ENCODE results near the gene LMX1B.
"Not testable (repeated sequence)": the region's sequence is repeated elsewhere in the genome, so short reads cannot be mapped to it uniquely, and the experiment has no call there.

LMX1B gene

DNA sequence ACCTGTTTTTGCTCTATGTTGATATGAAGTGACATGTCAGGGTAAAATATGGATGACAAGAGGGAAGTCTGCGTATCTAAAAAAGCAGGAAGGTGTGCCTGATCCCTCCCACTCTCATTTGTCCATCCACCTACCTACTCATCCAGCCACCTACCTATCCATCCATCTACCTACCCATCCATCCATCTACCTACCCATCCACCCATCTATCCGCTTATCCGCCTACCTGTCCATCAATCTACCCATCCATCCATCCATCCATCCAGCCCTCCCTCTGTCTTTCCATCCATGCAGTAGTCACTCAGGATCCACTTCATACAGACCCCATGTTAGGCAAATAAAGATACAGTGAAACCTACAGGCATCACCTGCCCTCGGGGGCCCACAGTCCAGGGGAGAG is 32.4 kb downstream of the LMX1B start:
- Histone ChIP-seq H3K9me3 (ENCODE audit: control insufficient read depth, insufficient read depth, low read length) (no peaks in the 10 kb centered on the region), H3K4me1 (ENCODE audit: control insufficient read depth, insufficient read depth, low read length) (no peaks in the 10 kb centered on the region), H3K36me3 (ENCODE audit: control insufficient read depth, insufficient read depth, low read length) (no peaks in the 10 kb centered on the region), H3K27me3 (ENCODE audit: control insufficient read depth, insufficient read depth, low read length) (no peaks in the 10 kb centered on the region), H3K27ac (ENCODE audit: low read length) (no peak overlapping the region), H3K4me3 (ENCODE audit: low read length) (no peak overlapping the region)
- no CpG with 5 or more reads among the region's 4 CpGs for WGBS (ENCODE audit: insufficient coverage, insufficient read length)
- DNase-seq (ENCODE audit: low read depth, low spot score): no peak

DNA sequence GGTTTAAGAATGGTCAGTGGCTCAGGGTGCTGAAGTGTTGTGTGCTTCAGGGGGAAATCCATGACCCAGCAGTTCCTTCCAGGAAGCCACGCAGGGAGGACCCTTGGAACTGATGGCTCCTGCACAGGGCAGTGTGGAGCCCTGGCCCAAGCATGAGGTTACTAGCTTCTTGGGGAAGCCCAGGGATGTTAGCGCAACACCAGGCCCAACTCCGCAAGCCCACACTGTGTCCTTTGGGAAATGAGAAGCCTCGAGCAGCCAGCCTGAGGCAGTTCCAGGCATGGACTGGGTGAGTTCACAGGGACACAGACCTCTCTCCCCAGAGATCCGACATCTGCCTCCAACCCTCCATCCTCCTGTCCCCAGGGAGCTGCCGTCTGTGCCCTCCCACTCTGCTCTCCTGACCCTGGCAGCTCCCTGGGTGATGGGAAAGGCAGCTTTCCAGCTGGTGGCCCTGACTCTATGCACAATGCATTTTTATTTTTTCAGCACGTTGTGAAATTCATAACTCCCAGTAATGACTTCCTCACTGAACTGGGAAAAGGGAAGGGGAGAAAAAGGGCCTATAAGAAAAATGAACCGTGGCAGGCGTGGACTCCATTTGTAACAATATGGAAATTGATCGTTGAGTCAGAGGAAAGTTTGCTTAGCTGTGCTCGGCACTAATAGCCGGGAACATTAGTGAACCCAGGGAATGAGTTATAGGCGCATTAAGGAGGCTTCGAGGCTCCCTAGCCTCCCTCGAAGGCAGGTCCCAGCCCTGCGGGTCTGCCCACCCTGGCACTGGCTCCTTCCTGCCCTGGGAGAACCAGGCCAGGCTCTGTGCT is 34.1 kb downstream of the LMX1B start:
- WGBS (ENCODE audit: insufficient coverage, insufficient read length): no CpG with 5 or more reads among the region's 16 CpGs
- no peaks in the 10 kb centered on the region for H3K9me3 ChIP-seq (ENCODE audit: control insufficient read depth, insufficient read depth, low read length)
- no peaks in the 10 kb centered on the region for H3K36me3 ChIP-seq (ENCODE audit: control insufficient read depth, insufficient read depth, low read length)
- no peak overlapping the region for H3K27ac ChIP-seq (ENCODE audit: low read length)
- H3K4me1 ChIP-seq (ENCODE audit: control insufficient read depth, insufficient read depth, low read length): peaks cover 5% of the 10 kb centered on the region; the same call in 1 of the 2 replicates
- DNase-seq (ENCODE audit: low read depth, low spot score): no peak
- H3K4me3 ChIP-seq (ENCODE audit: low read length): no peak overlapping the region
- no peaks in the 10 kb centered on the region for H3K27me3 ChIP-seq (ENCODE audit: control insufficient read depth, insufficient read depth, low read length)

DNA sequence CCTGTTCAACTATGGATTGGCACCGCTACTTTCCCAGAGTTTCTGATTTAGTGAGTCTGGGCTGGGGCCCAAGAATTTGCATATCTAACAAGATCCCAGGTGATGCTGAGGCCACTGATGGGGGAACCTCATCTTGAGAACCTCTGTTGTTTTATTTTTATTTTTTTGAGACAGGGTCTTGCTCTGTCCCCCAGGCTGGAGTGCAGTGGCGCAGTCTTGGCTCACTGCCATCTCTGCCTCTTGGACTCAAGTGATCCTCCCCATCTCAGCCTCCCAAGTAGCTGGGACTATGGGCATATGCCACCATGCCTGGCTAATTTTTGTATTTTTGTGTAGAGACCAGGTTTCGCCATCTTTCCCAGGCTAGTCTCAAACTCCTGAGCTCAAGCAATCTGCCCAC is 35.7 kb downstream of the LMX1B start:
- no peaks in the 10 kb centered on the region for H3K27me3 ChIP-seq (ENCODE audit: control insufficient read depth, insufficient read depth, low read length)
- no CpG with 5 or more reads among the region's 3 CpGs for WGBS (ENCODE audit: insufficient coverage, insufficient read length)
- H3K27ac ChIP-seq (ENCODE audit: low read length): no peak overlapping the region

DNA sequence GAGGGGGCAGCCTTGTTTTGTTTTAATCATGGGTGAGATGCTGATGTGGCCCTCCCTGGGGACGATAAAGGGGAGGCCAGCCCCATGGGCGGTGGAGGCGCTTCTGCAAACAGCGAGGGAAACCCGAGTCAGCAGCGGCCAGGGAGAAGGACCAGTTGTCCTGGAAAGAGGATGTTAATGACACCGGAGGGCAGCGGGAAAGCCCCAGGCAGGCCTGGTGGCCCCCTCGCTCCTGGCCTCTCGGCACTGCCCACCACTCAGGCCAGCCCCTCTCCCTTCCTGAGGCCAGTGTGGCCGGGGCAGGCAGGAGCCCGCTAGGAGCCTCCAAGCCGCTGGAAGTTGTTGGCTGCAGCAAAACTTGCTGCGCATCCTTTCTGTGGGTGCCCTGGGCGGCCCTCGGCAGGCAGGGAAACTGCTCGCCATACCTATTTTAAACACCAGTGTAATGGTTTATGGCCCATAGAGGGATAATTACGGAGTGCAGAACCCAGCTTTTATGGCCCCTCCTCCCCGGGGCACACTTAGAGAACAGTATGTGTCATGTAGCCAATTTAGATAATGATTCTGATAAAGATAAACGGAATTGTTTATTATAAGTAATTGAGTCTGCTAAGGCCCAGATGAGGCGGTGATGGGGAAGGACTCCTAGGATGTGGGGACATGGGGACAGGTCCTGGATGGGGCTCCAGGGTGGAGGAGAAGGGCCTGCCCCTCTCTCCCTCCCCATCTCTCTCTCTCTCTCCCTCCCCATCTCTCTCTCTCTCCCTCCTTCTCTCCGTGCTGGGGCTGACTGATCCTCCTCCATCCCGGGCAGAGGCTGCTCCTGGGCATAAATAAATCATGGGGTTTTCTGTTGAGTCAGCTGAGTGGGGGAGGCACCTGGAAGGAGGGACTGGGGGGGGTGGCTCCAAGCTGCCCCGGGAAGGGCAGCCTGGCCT is 36.9 kb downstream of the LMX1B start:
- no peak for DNase-seq (ENCODE audit: low read depth, low spot score)
- no peak overlapping the region for H3K27ac ChIP-seq (ENCODE audit: low read length)
- no CpG with 5 or more reads among the region's 24 CpGs for WGBS (ENCODE audit: insufficient coverage, insufficient read length)
- H3K9me3 ChIP-seq (ENCODE audit: control insufficient read depth, insufficient read depth, low read length): no peaks in the 10 kb centered on the region
- no peaks in the 10 kb centered on the region for H3K27me3 ChIP-seq (ENCODE audit: control insufficient read depth, insufficient read depth, low read length)
- peaks cover 5% of the 10 kb centered on the region; the same call in 1 of the 2 replicates for H3K4me1 ChIP-seq (ENCODE audit: control insufficient read depth, insufficient read depth, low read length)
- no peak overlapping the region for H3K4me3 ChIP-seq (ENCODE audit: low read length)
- H3K36me3 ChIP-seq (ENCODE audit: control insufficient read depth, insufficient read depth, low read length): no peaks in the 10 kb centered on the region

More for the DNA sequence above, 35.7 kb downstream of the LMX1B start:
- no peaks in the 10 kb centered on the region for H3K9me3 ChIP-seq (ENCODE audit: control insufficient read depth, insufficient read depth, low read length)
- no peak for DNase-seq (ENCODE audit: low read depth, low spot score)
- H3K36me3 ChIP-seq (ENCODE audit: control insufficient read depth, insufficient read depth, low read length): no peaks in the 10 kb centered on the region
- H3K4me1 ChIP-seq (ENCODE audit: control insufficient read depth, insufficient read depth, low read length): peaks cover 5% of the 10 kb centered on the region; the same call in 1 of the 2 replicates
- no peak overlapping the region for H3K4me3 ChIP-seq (ENCODE audit: low read length)

DNA sequence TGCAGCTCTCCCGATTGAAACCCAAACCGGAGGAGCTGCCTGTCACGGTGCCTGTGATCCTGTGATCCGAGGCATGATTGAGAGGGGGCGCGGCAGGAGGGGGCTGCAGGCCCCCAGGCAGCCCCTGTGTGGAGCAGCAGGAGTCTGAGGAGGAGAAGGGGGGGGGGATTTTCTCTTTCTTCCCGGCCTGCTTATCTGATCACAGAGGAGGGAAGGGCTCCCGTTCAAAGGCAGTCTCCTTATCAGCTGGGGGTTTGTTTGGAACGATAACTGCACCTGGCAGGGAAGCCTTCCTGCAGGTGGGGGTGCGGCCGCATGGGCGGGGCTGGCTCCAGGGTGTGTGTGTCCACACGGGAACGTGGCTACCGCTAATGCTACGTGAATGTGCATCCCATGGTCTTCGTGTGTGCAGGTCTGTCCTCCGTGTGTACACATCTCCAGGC is 38.4 kb downstream of the LMX1B start:
- H3K4me3 ChIP-seq (ENCODE audit: low read length): no peak overlapping the region
- no peaks in the 10 kb centered on the region for H3K9me3 ChIP-seq (ENCODE audit: control insufficient read depth, insufficient read depth, low read length)
- no peaks in the 10 kb centered on the region for H3K36me3 ChIP-seq (ENCODE audit: control insufficient read depth, insufficient read depth, low read length)
- DNase-seq (ENCODE audit: low read depth, low spot score): no peak
- H3K27ac ChIP-seq (ENCODE audit: low read length): no peak overlapping the region
- peaks cover 5% of the 10 kb centered on the region; the same call in 1 of the 2 replicates for H3K4me1 ChIP-seq (ENCODE audit: control insufficient read depth, insufficient read depth, low read length)
- no CpG with 5 or more reads among the region's 18 CpGs for WGBS (ENCODE audit: insufficient coverage, insufficient read length)
- H3K27me3 ChIP-seq (ENCODE audit: control insufficient read depth, insufficient read depth, low read length): no peaks in the 10 kb centered on the region

DNA sequence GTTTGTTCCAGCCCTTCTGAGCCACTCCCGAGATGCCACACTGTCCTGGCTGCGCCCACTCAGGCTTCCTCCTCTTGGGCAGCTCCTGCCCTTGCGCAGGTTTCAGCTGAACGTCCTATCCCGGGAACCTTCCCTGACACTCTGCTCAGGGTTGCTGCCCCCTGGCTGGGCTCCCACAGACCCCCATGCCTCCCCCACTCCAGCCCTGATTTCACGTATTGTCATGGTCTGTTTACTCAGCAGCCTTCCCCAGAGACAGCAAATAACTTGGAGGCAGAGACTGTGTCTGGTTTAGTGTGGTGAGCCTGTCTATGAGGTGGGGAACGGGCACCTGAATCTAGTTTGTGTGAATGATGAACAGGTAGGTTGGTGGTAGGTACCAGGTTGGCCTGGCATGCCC is 40.4 kb downstream of the LMX1B start:
- peaks cover 5% of the 10 kb centered on the region; the same call in 1 of the 2 replicates for H3K4me1 ChIP-seq (ENCODE audit: control insufficient read depth, insufficient read depth, low read length)
- no peak for DNase-seq (ENCODE audit: low read depth, low spot score)
- no peaks in the 10 kb centered on the region for H3K9me3 ChIP-seq (ENCODE audit: control insufficient read depth, insufficient read depth, low read length)
- no peak overlapping the region for H3K4me3 ChIP-seq (ENCODE audit: low read length)
- H3K27me3 ChIP-seq (ENCODE audit: control insufficient read depth, insufficient read depth, low read length): no peaks in the 10 kb centered on the region
- no CpG with 5 or more reads among the region's 7 CpGs for WGBS (ENCODE audit: insufficient coverage, insufficient read length)
- no peaks in the 10 kb centered on the region for H3K36me3 ChIP-seq (ENCODE audit: control insufficient read depth, insufficient read depth, low read length)
- no peak overlapping the region for H3K27ac ChIP-seq (ENCODE audit: low read length)

DNA sequence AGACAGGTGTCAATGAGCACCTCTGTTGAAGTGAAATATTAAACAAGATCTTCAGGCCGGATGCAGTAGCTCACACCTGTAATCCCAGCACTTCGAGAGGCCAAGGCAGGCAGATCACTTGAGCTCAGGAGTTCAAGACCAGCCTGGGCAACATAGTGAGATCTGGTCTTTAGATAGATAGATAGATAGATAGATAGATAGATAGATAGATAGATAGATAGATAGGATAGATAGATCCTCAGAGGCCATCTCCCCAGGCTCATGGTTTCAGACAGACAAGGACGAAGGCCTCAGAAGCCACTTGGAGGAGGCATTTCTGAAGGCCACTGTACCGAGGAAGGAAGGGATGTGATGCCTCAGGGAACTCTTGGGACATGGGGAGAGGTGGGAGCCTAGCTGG is 42.5 kb downstream of the LMX1B start:
- not testable (repeated sequence) for H3K36me3 ChIP-seq (ENCODE audit: control insufficient read depth, insufficient read depth, low read length); H3K4me1 ChIP-seq (ENCODE audit: control insufficient read depth, insufficient read depth, low read length); H3K4me3 ChIP-seq (ENCODE audit: low read length); H3K27me3 ChIP-seq (ENCODE audit: control insufficient read depth, insufficient read depth, low read length); H3K9me3 ChIP-seq (ENCODE audit: control insufficient read depth, insufficient read depth, low read length); H3K27ac ChIP-seq (ENCODE audit: low read length); DNase-seq (ENCODE audit: low read depth, low spot score)
- WGBS (ENCODE audit: insufficient coverage, insufficient read length): no CpG with 5 or more reads among the region's 4 CpGs

DNA sequence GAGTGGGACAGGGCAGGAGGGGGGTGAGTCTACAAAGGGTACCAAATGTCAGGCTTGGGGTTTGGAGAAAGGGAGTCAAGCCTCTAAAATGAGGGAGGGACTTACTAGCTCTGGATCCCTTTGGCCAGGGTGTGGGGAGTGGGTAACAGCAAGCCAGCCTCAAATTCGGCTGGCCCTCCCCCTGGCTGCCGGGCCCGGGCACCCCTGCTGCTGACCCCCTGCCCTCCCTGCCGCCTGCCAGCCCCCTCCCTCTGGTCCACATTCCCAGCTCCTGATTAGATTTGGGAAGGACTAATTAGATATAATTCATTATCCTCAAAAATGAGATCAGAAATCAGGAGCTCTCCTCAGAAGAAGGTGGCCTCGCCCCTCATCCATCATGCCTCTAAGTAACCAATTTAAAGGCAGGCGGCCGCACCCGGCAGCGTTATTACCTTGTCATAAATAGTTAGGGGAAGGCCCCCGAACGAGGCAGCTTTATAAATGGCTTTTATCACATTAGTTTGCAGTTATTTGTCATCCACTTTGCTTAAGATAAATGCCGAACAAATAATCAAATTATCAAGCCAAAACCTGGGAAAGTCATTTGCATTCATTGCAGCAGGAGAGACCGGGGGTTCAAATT is 44.6 kb downstream of the LMX1B start:
- Histone ChIP-seq H3K36me3 (ENCODE audit: control insufficient read depth, insufficient read depth, low read length) (no peaks in the 10 kb centered on the region), H3K4me3 (ENCODE audit: low read length) (no peak overlapping the region), H3K27ac (ENCODE audit: low read length) (no peak overlapping the region), H3K27me3 (ENCODE audit: control insufficient read depth, insufficient read depth, low read length) (no peaks in the 10 kb centered on the region), H3K4me1 (ENCODE audit: control insufficient read depth, insufficient read depth, low read length) (peaks cover 4% of the 10 kb centered on the region; the same call in 1 of the 2 replicates), H3K9me3 (ENCODE audit: control insufficient read depth, insufficient read depth, low read length) (no peaks in the 10 kb centered on the region)
- DNase-seq (ENCODE audit: low read depth, low spot score): no peak
- no CpG with 5 or more reads among the region's 13 CpGs for WGBS (ENCODE audit: insufficient coverage, insufficient read length)

DNA sequence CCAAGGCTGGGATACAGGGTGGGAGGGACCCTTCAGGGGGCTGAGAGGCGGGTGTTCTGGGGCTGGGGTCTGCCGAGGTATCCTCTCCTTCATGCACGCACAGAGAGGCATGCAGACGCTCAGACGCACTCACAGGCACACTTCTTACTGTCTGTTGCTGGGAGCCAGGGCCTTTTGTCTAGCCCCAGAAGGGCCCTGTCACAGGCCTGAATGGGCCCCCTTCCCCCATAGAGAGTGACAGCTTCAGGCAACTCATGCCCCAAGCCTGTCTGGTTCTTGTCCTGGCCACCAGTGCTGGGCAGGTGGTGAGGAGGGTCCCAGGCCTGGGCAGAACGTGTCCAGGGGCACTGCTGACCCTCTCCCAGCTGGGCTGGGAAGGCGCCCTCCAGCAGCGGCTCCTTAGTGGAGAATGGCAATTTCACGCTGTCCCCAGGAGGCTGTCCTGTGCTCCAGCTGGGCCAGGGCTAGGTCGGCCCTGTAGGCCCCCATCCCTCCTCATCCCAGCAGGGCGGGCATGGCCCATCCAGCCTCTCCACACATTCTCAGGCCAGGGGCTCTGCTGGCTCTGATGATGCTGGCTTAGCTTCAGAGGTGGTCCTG is 45.3 kb downstream of the LMX1B start:
- DNase-seq (ENCODE audit: low read depth, low spot score): no peak
- H3K27ac ChIP-seq (ENCODE audit: low read length): no peak overlapping the region
- peaks cover 6% of the 10 kb centered on the region; the same call in 1 of the 2 replicates for H3K4me1 ChIP-seq (ENCODE audit: control insufficient read depth, insufficient read depth, low read length)
- no peaks in the 10 kb centered on the region for H3K27me3 ChIP-seq (ENCODE audit: control insufficient read depth, insufficient read depth, low read length)
- H3K36me3 ChIP-seq (ENCODE audit: control insufficient read depth, insufficient read depth, low read length): no peaks in the 10 kb centered on the region
- H3K9me3 ChIP-seq (ENCODE audit: control insufficient read depth, insufficient read depth, low read length): no peaks in the 10 kb centered on the region
- no peak overlapping the region for H3K4me3 ChIP-seq (ENCODE audit: low read length)
- no CpG with 5 or more reads among the region's 11 CpGs for WGBS (ENCODE audit: insufficient coverage, insufficient read length)

DNA sequence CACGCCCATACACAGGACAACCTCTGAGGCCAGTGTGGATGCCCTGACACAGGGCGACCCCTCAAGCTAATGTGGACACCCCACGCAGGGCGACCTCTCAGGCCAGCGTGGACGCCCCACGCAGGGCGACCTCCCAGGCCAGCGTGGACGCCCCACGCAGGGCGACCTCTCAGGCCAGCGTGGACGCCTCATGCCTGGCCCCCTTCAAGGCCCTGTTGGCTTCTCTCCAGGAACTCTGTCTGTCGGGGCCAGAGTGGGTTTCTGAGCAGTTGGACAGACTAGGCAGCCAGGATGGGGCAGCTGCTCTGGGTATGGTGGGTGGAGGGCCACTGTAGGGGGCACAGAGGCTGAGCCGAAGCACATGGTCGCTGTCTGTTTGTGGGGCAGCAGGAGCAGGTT is 47.4 kb downstream of the LMX1B start:
- WGBS (ENCODE audit: insufficient coverage, insufficient read length): no CpG with 5 or more reads among the region's 17 CpGs
- H3K36me3 ChIP-seq (ENCODE audit: control insufficient read depth, insufficient read depth, low read length): no peaks in the 10 kb centered on the region
- no peak overlapping the region for H3K27ac ChIP-seq (ENCODE audit: low read length)
- H3K27me3 ChIP-seq (ENCODE audit: control insufficient read depth, insufficient read depth, low read length): no peaks in the 10 kb centered on the region
- no peak overlapping the region for H3K4me3 ChIP-seq (ENCODE audit: low read length)
- H3K4me1 ChIP-seq (ENCODE audit: control insufficient read depth, insufficient read depth, low read length): peaks cover 18% of the 10 kb centered on the region
- H3K9me3 ChIP-seq (ENCODE audit: control insufficient read depth, insufficient read depth, low read length): no peaks in the 10 kb centered on the region
- DNase-seq (ENCODE audit: low read depth, low spot score): no peak

Measured in iPS DF 6.9 (cell line).